Loucy (cell line): Measurements from ENCODE around the gene GPR39.

Experiments
- H2AFZ ChIP-seq: fragments of 200-600 bp; sonication (generic); 2 replicates; pipeline ENCODE4 v1.6.0; 2016; ENCODE audit warnings: antibody characterized with exemption, mild to moderate bottlenecking, low read length, moderate library complexity
- H3F3A ChIP-seq: fragments of 200-600 bp; 2 replicates; pipeline ENCODE4 v1.6.0; 2016; ENCODE audit warnings: antibody characterized with exemption, low read depth, mild to moderate bottlenecking
- H3K27me3 ChIP-seq: fragments of 200-600 bp; sonication (generic); 2 replicates; pipeline ENCODE4 v1.6.1; 2014; ENCODE audit warnings: low read length, mild to moderate bottlenecking; ENCODE audit not compliant: insufficient read depth, poor library complexity, severe bottlenecking
- H3K36me3 ChIP-seq: fragments of 200-600 bp; sonication (generic); 2 replicates; pipeline ENCODE4 v1.6.1; 2016; ENCODE audit warnings: low read length; ENCODE audit not compliant: insufficient read depth
- H3K4me1 ChIP-seq: fragments of 200-600 bp; sonication (generic); 2 replicates; pipeline ENCODE4 v1.5.1; 2014; ENCODE audit warnings: low read length, mild to moderate bottlenecking; ENCODE audit not compliant: insufficient read depth, poor library complexity, severe bottlenecking
- H3K4me2 ChIP-seq: fragments of 200-600 bp; sonication (generic); 2 replicates; pipeline ENCODE4 v1.6.0; 2014; ENCODE audit warnings: antibody characterized with exemption, low read length, low read depth, mild to moderate bottlenecking; ENCODE audit not compliant: poor library complexity, severe bottlenecking
- H3K4me3 ChIP-seq: fragments of 200-600 bp; sonication (generic); 2 replicates; pipeline ENCODE4 v1.5.1; 2014; ENCODE audit warnings: low read length, mild to moderate bottlenecking, mixed read lengths; ENCODE audit not compliant: poor library complexity, severe bottlenecking
- H3K79me2 ChIP-seq: fragments of 200-600 bp; sonication (generic); 2 replicates; pipeline ENCODE4 v1.6.1; 2014; ENCODE audit warnings: low read length; ENCODE audit not compliant: insufficient read depth
- H3K9ac ChIP-seq: fragments of 200-600 bp; sonication (generic); 2 replicates; pipeline ENCODE4 v1.6.0; 2014; ENCODE audit warnings: mild to moderate bottlenecking, low read depth, low read length, moderate library complexity; ENCODE audit not compliant: poor library complexity, severe bottlenecking
- H3K9me2 ChIP-seq: fragments of 200-600 bp; sonication (generic); replicated peaks from 2 replicates; pipeline ENCODE4 v1.6.1; 2016; ENCODE audit warnings: low read depth, low read length, mixed read lengths
- H3K9me3 ChIP-seq: fragments of 200-600 bp; sonication (generic); 2 replicates; pipeline ENCODE4 v1.6.1; 2014; ENCODE audit warnings: mild to moderate bottlenecking, antibody characterized with exemption, low read length, low read depth; ENCODE audit not compliant: insufficient read depth
- H4K20me1 ChIP-seq: fragments of 200-600 bp; sonication (generic); 2 replicates; pipeline ENCODE4 v1.6.0; 2014; ENCODE audit warnings: antibody characterized with exemption, low read length, mild to moderate bottlenecking; ENCODE audit not compliant: insufficient read depth, poor library complexity, severe bottlenecking
- CTCF ChIP-seq: fragments of 200-600 bp; sonication (generic); conservative IDR thresholded peaks from 2 replicates; pipeline ENCODE4 v1.5.1; 2014; ENCODE audit warnings: mild to moderate bottlenecking, antibody characterized with exemption, low read length
- EZH2phosphoT487 ChIP-seq: fragments of 200-600 bp; IDR thresholded peaks from 2 replicates; pipeline ENCODE4 v1.6.1; 2018; ENCODE audit warnings: antibody characterized with exemption, mild to moderate bottlenecking, moderate library complexity, borderline replicate concordance

Gene GPR39

GRCh38 chr2:132468821-132469675, 52.4 kb downstream of the GPR39 start:
- Histone ChIP-seq H3K27me3 (no peaks in the 10 kb centered on the region), H3K36me3 (no peaks in the 10 kb centered on the region), H3K9ac (no peak overlapping the region), H2AFZ (no peak overlapping the region), H3K4me2 (no peak overlapping the region), H3K4me3 (no peak overlapping the region), H3K9me2 (no peaks in the 10 kb centered on the region), H3K9me3 (0 out of 2 replicates have a peak, but pooled peaks cover 7% of the 10 kb centered on the region), H3F3A (no peaks in the 10 kb centered on the region), H4K20me1 (no peaks in the 10 kb centered on the region), H3K79me2 (no peaks in the 10 kb centered on the region), H3K4me1 (no peaks in the 10 kb centered on the region)
- TF ChIP-seq EZH2phosphoT487 (no peak), CTCF (no peak)

GRCh38 chr2:132470746-132471145, 54.1 kb downstream of the GPR39 start:
- TF ChIP-seq CTCF, result no peak
- no peak for TF ChIP-seq EZH2phosphoT487
- Histone ChIP-seq H3K9ac (no peak overlapping the region), H3K4me2 (no peak overlapping the region)

GRCh38 chr2:132473174-132473883, 56.7 kb downstream of the GPR39 start:
- Histone ChIP-seq H3K36me3 (no peaks in the 10 kb centered on the region), H3K9ac (no peak overlapping the region), H3K9me3 (0 out of 2 replicates have a peak, but pooled peaks cover 7% of the 10 kb centered on the region), H3K79me2 (no peaks in the 10 kb centered on the region), H3F3A (no peaks in the 10 kb centered on the region), H4K20me1 (no peaks in the 10 kb centered on the region), H3K9me2 (no peaks in the 10 kb centered on the region), H3K27me3 (no peaks in the 10 kb centered on the region), H3K4me3 (no peak overlapping the region), H3K4me1 (no peaks in the 10 kb centered on the region), H2AFZ (no peak overlapping the region), H3K4me2 (no peak overlapping the region)
- no peak for TF ChIP-seq EZH2phosphoT487
- no peak for TF ChIP-seq CTCF

More at GRCh38 chr2:132470746-132471145, 54.1 kb downstream of the GPR39 start:
- H3K9me3 ChIP-seq, result 0 out of 2 replicates have a peak, but pooled peaks cover 7% of the 10 kb centered on the region
- H3F3A ChIP-seq, result no peaks in the 10 kb centered on the region
- H3K4me1 ChIP-seq, result no peaks in the 10 kb centered on the region
- H2AFZ ChIP-seq, result no peak overlapping the region
- no peaks in the 10 kb centered on the region for H4K20me1 ChIP-seq
- no peaks in the 10 kb centered on the region for H3K79me2 ChIP-seq
- no peak overlapping the region for H3K4me3 ChIP-seq
- H3K27me3 ChIP-seq, result no peaks in the 10 kb centered on the region
- no peaks in the 10 kb centered on the region for H3K9me2 ChIP-seq
- H3K36me3 ChIP-seq, result no peaks in the 10 kb centered on the region
